Ammon's horn (tissue), 1 donor: ENCODE measurements around the gene PDIA5.
"Not testable (repeated sequence)": the region's sequence is repeated elsewhere in the genome, so short reads cannot be mapped to it uniquely, and the experiment has no call there.

Experiments used
- DNase-seq: peaks from one replicate; pipeline ENCODE4 v3.0.0-alpha.2; 2016; ENCODE audit warnings: low spot score

The PDIA5 gene

DNA sequence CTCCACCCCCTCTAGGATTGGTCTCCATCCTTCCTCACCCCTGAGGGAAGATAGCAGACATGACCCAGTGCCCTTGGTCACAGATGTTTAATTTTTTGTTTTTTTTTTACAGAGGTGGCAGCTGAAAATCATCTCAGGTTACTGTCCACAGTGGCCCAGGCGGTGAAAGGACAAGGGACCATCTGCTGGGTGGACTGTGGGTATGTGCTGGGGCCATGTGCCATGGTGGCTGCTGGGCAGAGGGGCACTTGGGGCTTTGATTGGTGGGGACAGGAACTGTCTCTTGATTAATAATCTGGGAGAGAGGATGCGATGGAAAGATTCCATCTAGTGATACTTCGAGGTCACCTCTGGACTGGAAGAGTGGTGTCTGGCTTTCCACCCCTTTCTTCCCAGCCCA lies 25.4 kb downstream of the PDIA5 start:
- no peak for DNase-seq

DNA sequence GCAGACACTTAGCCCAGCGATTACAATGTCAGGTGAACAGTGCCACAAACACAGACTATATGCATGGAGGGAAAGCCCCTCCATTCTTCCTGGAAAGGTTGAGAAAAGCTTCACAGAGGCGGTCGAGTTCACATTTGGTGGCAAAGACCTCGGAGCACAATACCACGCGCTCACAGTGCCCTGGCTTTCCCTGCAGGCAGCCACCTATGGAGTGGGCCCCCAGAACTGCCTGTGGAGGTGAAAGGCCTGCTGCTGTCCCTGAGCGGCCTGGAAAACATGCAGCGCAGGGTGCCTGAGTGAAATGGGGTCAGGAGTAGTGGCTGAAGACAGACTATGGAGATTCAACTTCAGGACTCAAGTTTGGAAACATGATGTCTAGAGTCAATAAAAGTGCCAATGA lies 26.9 kb downstream of the PDIA5 start:
- no peak for DNase-seq

DNA sequence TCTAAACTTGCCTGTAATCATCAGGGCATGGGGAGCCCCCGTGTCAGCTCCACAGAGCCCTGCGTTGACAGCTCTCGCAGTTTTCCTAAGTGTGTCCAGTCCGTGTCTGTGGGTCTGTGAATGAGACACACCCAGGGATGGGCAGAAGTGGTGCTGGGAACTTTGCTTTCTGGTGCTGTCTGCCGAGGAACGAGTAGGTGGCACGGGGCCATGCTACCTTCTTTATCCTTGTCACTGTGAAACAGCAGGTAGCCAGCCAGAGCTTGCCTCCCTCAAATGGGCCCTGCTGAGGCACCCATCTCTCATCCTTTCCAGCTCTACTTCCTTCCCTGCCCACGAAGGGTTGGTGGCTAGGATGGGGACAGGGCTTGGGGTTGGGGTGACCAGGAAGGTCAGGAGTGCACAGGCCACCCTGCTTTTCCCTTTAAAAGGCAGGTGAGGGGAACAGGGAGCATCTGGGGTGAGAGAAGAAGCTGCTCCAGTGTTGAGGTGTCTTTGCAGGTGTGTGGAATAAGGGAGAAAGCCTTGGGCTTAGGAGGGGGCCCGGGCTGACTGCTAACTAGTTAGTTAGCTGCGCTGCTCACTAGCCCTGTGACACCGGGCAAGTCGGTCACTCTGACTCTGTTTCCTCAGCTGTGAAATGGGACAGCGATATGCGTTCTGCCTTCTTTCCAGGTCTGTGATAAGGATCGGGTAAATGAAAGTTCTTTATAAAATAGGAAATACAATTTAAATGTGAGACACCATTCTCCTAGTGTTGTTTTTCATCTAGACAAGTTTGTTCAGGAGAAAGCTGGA lies 27.9 kb downstream of the PDIA5 start:
- DNase-seq, result no peak

DNA sequence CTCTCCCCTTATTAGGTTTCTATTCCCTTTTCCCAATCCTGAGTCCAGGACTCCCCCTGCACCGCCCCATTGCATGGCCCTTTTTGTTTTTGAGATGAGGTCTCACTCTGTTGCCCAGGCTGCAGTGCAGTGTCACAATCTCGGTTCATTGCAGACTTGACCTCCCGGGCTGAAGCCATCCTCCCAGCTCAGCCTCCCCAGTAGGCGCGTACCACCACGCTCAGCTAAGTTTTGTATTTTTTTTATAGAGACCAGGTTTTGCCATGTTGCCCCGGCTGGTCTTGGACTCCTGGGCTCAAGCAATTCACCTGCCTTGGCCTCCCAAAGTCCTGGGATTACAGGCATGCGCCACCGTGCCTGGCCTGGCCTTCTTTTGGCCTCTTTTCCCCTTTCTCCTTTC lies 29.3 kb downstream of the PDIA5 start:
- DNase-seq, result no peak

DNA sequence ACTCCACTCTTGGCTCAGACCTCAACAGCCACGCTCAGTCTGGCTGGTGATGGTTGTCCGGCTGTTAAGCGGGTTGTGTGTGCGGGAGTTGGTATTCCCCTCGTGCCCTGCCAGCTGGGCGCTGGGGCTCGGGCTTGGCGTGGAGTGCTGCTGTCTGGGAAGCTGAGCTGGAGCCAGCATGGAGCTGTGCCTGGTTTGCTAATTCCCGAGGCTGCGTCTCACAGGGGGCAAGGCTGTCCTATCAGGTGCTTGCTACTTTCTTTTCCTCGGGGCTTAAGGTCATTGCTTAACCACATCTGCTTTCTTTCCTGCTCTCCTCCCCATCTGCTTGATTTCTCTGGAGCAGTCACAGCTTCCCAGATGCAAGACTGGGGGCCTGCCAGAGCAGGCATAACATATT lies 29.9 kb downstream of the PDIA5 start:
- peak; percentile 82 for DNase-seq

DNA sequence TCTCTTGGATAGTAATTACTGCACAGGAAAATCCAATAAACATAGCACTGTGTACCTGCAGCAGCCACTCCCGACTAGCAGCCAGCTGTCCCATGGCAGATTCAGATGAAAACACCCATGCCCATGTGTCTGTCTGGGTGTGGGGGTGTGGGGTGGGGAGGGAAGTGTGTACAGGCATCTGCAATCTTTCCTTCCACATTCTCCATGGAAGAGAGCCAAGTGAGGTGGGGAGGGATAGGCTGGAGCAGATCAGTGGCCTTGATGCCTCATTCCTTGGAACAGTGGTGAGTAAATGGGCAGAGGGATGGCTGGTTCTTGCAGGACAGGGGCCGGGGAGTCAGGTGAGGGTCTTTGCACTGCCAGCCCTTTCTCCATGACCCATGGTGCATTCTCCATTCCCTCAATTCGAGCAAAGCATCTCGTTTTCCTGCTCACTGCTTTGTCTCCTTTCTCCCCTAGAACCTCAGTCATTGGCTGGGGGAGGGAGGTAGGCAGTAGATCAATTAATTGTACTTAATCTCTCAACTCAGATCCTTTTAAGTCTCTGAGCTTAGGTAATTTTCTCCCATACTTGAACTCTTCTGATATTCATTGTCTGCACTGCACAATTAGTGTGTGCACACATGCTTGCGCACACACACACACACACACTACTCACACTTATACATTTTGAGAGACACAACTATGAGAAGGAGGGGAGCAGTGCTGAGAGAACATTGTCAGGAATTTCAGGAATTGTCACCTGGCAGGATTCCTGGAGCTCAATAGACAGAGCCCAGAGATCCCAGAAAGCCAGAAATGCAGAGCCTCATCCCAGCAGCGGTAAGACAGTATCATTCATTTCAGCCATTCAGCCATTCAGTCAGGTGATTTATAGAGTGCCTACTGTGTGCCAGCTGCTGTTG lies 31.9 kb downstream of the PDIA5 start:
- DNase-seq, result no peak

DNA sequence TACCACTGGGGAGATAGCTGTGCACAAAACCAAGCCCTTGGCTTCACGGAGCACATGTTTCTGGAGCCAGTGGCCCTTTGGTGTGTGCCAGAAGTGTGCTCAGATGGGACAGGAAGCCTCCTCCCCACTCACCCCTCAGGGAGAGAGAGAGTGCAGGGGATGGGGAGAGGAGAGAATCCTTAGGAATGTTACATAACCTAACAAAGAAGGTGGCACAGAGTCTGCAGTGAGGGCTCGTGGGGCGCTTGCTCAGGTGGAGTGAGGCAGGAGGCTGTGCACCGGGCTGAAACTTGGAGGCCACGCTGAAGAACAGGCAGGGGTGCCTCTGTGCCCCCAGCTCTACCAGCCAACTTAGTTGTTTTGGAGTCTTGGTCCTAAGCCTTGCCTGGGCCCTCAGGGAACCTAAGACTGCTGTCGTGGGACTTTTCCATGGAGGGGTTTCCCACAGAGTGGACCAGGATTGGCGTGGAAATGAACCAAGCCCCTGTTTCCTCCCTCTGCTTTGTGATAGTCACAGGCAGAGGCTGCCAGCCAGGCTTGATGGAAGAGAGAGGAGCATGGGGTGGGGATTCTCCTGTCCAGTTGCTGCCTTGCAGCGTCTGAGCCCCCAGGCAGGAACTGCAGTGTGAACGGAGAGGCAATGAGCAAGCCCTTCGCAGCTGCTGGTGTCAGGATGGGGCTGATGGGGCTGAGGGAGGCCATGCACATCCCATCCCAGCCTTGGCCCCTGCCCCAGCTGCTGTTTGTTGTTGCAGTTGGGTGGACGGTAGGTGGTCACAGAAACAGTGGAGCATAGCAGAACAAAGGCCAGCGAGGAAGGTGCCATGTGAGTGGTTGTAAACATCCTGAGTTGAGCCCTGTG lies 32.7 kb downstream of the PDIA5 start:
- no peak for DNase-seq

DNA sequence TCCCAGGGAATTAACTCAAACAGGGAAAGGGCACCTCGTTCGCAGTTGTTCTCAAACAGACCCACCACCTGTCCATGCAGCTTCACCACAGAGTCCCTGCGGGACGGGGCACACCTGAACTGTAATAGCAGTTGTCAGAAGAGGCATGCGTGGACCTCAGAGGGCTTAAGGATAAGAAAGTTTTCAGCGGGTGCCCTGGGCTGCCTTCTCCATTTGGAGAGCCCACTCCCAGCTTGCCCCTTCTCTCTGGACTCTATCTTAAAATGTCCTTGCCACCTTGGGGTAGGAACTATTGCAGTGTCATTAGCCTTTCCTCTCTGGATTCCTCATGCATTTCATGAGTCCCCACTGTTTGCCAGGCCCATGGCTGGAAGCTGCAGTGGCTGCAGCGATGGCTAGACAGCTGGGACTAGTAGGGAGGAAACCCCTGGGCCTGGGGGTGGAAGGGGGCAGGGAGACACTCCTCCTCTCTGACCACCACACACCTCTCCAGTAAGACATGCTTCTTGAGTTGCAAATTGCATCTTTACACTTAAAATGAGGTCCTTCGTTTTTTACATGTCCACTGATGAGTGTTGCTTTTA lies 33.5 kb downstream of the PDIA5 start:
- DNase-seq, result no peak

DNA sequence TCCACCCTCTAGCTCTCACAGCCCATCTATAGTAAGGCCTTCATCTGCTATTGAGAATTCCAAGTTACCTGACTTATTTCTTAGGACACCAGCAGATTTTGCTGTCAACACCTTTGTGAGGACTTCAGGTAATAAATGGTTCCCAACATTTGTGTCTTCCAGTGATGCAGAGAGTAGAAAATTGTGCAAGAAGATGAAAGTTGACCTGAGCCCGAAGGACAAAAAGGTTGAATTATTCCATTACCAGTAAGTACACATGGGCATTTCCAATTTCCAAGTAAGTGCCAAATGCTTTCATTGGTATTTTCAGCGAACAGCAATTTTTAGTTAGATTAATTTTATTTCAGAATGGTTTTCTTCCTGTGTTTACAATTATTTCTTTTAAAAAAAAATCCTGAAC lies 35.4 kb downstream of the PDIA5 start:
- no peak for DNase-seq

DNA sequence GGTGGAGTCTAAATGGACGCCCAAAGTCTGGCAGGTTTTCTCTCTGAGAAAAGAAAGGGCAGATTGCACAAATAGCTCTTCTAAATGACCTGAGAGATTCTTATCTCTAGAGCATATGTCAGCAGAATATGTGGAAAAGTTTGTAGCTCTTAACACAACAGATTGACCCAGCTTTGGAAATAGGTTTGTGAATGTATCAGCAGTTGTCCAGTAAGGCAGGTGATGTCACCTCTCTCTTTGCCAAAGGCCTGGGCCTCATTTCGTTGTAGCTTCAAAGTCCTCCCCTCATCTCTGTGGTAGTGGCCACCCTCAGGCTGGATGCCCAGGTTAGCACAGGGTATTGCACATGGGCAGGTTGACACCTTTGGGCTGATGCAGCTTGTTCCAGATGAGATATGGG lies 36.0 kb downstream of the PDIA5 start:
- DNase-seq, result no peak

DNA sequence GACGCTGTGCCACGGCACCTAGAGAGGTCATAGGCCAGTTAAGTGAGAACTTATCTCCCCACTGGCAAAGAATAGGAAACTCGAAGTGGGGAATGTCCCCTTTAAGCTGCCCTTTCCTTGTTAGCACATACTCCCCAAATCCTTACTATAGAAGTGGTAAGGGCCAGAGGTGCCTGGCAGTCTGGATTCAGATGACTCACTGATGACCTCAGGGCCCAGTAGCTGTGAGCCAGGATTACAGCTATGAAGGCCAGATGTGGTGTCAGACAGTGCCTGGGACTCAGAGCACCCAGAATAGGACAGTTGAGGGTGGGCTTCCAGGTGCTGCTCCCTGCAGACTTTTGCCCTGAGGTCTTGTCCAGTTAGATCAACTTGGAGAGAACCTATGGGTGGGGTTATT lies 37.7 kb downstream of the PDIA5 start:
- no peak for DNase-seq

DNA sequence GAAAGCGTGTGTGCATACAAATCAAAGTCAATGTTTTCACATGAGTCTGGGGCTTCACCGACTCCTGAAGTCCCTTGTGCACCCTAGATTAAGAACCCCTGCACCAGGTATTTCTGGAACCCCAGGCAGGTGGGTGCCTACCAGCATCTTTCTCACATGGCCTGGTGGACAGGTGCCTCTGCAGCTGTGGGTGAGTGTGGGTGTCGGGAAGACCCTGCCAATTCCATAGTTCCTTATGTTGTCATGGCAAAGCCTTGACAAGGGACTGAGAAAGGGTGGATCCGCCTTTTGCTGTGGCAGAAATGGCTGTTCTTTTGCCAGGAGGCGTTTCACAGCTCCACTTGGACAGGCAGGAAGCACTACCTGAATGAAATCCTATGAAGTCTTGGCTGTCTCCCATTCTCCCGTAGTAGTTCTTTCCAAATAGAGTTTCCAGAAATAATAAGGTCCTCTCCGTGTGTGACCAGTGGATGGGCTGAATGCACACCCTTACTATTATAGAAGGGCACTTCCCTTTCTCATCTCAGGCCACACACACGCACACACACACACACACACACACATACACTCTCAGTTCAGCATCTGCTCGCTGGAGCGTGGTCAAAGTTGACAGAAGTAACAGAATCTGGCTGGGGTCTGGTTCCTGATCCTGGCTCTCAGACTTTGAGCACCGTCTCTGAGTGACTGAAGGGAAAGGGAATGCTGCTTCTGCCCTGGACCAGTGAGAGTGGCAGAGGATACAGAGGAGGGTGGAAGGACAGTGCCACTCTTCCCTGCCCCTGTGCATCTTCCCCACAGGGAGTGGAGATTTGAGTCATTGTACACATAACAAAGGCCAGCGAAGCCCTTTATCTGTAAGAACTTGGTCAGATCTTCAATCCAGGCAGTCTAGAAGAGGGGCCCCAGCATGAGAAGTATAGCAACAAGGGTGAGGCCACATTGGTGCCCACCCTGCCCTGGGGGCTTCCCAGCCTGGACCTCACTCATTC lies 38.7 kb downstream of the PDIA5 start:
- peak; percentile 29 for DNase-seq

DNA sequence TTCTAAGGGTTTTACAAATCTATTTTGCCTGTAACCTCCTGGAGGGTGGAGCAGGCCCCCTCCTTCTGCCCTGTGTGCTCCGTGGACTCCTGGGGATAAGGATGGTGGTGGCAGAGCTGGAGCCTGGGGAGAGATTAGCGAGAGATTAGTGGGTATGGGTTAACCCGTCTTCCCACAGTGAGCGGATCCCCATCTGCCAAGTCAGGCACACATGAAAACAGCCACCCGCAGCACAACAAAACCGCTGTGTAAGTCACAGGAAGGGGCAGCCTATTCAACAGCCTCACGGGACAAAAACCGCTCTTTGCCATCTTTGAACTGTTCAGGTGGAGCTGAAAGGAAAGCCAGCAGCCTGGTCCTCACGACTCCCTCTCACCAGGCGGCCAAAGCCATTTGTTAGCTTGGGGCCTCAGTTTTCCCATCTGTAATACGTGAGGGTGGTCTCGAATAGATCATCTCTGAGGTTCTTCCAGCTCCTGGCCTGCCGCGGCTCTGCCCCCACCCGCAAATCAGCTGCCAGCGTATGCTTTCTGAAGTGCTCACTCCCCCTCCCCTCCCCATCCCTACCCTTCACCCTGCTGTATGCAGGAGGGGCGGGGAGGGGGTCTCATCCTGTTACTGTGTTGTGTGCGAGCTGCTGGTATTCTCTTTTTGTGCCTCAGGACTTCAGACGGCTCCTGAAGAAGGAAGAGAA lies 43.6 kb downstream of the PDIA5 start:
- DNase-seq, result no peak

DNA sequence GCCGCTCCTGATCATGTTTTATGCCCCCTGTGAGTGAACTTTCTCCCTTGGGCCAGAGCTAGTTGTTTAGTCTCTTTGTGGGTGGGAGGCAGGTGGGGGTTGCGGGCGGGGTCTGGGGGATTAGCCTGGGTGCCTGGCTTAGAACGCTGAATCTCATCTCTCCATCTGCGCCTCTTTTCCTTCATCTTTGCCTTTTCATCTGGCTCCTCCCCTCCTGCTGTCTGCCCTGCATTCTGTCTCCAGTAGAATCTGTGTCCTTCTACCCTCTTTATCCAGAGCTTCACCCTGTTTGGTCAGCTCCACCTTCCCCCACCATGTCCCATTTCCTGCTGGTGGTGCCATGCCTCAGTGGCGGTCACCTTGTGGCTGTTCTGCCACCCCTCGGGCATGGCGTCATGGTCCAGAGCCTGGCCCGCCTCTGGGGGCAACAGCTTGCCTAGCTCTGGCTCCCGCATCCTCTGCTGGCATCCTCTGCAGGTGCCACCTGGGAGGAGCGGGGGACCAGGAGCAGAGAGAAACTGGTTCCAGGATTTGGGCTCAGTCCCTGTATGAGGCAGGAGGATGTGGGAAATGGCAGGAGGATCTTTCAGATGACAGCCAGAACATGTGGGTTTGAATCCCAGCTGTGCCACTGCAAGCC lies 44.3 kb downstream of the PDIA5 start:
- DNase-seq, result no peak

DNA sequence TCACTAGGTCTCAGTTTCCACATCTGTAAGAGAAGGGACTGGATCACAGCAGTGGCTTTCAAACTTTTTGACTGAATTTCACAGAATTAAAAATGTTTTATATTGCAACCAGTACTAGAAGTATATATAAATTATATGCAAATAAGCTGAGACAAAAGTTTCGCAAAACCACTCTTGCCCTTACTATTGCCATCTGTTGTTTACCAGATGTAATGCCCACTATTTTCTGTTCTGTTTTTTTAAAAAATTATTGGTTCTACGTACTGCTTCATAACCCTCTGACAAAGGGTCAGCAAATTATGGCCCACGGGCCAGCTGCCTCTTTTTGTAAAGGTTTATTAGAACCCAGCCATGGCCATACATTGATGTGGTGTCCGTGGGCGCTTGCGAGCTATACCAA lies 44.8 kb downstream of the PDIA5 start:
- DNase-seq, result no peak

DNA sequence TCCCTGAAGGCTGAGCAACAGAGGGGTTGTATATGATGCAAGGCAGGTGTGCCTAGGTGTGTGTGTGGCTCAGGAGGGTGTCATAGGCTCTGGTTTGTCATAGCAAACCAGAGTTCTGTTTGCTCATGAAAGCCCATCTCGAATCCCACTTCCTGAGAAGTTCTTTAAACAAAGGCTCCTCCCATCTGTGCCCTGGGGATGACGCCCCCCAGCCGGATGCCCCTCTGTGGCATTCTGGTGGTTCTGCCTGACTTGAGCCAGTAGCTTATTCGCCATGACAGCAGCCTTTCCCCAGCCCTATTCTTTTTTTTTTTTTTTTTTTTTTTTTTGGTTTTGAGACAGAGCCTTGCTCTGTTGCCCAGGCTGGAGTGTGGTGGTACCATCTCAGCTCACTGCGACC lies 45.4 kb downstream of the PDIA5 start:
- no peak for DNase-seq

DNA sequence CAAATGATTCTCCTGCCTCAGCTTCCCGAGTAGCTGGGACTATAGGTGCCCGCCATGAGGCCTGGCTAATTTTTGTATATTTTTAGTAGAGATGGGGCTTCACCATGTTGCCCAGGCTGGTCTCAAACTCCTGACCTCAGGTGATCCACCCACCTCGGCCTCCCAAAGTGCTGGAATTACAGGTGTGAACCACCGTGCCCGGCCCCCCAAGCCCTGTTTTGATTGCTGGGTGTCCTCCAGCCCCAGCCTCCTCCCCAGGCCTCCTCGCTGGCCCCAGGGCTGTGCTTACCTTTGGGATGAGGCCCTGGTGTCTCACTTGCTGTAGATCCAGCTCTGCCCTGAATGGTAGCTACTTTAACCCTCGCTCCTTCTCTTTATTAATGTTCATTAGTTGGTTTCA lies 45.8 kb downstream of the PDIA5 start:
- not testable (repeated sequence) for DNase-seq

DNA sequence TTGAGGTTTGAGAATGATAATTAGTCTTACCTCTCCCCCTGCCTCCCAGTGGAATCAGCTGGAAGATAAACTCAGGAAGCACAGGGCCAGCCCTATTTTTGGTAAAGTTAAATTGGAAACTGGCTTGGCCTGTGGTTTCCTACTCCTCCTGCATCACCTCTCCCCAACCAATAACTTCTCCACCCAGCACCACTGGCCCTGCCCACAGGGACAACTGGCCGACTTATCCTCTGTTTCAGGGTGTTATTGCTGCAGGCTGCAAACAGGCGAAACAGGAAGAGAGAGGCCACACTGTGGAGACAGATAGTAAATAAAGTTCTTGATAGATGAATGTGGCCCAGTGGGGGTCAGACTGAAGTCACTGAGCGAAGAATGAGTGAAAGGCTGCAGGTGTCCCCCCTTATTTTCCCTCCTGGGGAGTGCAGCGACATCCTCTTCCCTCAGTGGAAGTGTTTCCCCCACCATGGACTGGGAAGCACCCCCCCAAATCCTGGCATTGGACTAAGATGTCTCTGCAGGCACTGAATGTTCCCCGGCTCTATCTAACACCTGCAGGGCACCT lies 47.1 kb downstream of the PDIA5 start:
- no peak for DNase-seq

DNA sequence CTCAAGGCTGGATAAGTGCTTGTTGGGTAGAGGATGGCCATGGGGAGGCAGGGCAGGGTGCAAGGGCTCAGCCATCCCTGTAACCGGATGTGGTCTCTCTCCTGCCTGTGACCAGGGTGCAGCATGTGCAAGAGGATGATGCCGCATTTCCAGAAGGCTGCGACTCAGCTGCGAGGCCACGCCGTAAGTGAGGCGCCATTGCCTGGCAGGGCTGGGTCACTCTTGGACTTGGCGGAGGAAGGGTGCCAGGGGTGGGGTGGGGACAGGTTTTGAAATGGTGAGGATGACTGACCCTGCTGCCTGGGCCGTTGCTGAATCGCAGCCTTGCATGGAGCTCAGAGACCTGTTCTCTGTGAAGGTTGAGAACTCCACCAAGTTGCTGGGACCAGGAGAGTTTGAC lies 49.3 kb downstream of the PDIA5 start:
- DNase-seq, result no peak
